Peyer's patch (tissue), 4 donors: ENCODE data around the gene RNF169. TPM values are rescaled to one million over a fixed set of nuclear protein-coding genes. Genes with fewer than 3 reads are reported as not detected.

Experiments
- DNase-seq, 3 donors: peaks; one replicate each; pipeline ENCODE4 v3.0.0-alpha.2; 2017 to 2019
- H3K27ac ChIP-seq, 4 donors: fragments of 200-600 bp; sonication (generic); one replicate each; pipeline ENCODE4 v1.5.1; 2016 to 2019
- H3K27me3 ChIP-seq, 2 donors: fragments of 200-600 bp; sonication (generic); one replicate each; pipeline ENCODE4 v1.5.1; 2019
- H3K36me3 ChIP-seq, 3 donors: fragments of 200-600 bp; sonication (generic); one replicate each; pipeline ENCODE4 v1.5.1; 2016 to 2019
- H3K4me1 ChIP-seq, 4 donors: fragments of 200-600 bp; sonication (generic); one replicate each; pipeline ENCODE4 v1.5.1; 2016 to 2019
- H3K4me3 ChIP-seq, 4 donors: fragments of 200-600 bp; sonication (generic); 1 replicate in 3 of 4; 2 replicates in 1 of 4; pipeline ENCODE4 v1.5.1; 2016 to 2019; ENCODE audit warnings: mild to moderate bottlenecking in 1 of 4
- H3K9me3 ChIP-seq, 4 donors: fragments of 200-600 bp; sonication (generic); one replicate each; pipeline ENCODE4 v1.5.1; 2016 to 2019; ENCODE audit warnings: mild to moderate bottlenecking in 1 of 4
- POLR2A ChIP-seq, 2 donors: fragments of 450-650 bp; IDR thresholded peaks; one replicate each; pipeline ENCODE4 v1.5.1; 2017; ENCODE audit warnings: antibody characterized with exemption in 2 of 2, mild to moderate bottlenecking in 2 of 2, moderate library complexity in 2 of 2
- total RNA-seq, 4 donors: library from RNA; depleted of rRNA; stranded (reverse); fragments of >200 nt; gene quantifications; one replicate each; pipeline ENCODE4 v1.1.0, GENCODE V29; 2016
- TF ChIP-seq, protein P1 (sequence below), 6 experiments: fragments of 450-650 bp in 4 of 6; fragments of 200-600 bp in 2 of 6; sonication (generic) in 1 of 6; IDR thresholded peaks; one replicate each; pipeline ENCODE4 v1.5.1; 2017 to 2019; ENCODE audit warnings: antibody characterized with exemption in 6 of 6, mild to moderate bottlenecking in 3 of 6, moderate library complexity in 1 of 6

Gene RNF169
- total RNA-seq, 4 donors from 2014 or later: 14.2 to 33.8 (median 19.2) TPM

DNA sequence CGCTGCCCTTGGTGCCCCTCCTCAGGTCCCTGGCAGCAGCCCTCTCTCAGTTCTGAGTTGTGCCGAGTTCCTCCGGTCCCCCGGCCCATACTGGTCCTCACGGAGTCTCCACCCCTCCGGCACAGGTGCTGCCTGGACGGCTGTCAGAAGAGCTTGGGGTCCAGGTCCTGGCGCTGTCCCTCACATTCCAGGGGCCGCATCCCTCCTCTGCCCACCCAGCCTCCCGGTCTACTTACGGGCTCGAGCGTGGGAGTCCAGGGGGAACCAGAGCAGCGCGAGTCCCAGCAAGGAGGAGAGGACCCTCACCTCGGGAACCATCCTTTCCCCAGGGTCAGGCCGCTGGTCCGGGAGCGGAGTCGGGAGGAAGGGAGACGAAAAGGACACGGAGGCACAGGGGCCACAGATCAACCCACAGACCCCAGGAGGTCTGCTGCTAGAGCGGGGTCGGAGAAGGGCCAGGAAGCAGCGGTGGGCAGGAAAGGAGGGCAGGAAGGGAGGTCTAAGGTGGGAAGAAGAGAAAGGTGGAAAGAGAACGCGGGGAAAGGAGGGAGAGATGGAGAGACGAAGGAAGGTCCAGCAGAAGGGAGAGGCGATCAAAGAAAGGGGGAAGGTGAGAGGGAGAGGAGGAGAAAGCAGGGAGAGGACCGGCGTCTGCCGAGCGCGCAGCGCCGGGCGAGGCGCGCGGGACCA is 17.9 kb upstream of the RNF169 start:
- H3K27ac ChIP-seq: no peak overlapping the region
- TF ChIP-seq, protein P1, sequence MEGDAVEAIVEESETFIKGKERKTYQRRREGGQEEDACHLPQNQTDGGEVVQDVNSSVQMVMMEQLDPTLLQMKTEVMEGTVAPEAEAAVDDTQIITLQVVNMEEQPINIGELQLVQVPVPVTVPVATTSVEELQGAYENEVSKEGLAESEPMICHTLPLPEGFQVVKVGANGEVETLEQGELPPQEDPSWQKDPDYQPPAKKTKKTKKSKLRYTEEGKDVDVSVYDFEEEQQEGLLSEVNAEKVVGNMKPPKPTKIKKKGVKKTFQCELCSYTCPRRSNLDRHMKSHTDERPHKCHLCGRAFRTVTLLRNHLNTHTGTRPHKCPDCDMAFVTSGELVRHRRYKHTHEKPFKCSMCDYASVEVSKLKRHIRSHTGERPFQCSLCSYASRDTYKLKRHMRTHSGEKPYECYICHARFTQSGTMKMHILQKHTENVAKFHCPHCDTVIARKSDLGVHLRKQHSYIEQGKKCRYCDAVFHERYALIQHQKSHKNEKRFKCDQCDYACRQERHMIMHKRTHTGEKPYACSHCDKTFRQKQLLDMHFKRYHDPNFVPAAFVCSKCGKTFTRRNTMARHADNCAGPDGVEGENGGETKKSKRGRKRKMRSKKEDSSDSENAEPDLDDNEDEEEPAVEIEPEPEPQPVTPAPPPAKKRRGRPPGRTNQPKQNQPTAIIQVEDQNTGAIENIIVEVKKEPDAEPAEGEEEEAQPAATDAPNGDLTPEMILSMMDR (IDR thresholded peaks at IDR 0.05): no peak
- no peak for TF ChIP-seq POLR2A (IDR thresholded peaks at IDR 0.05)
- no peak for DNase-seq
- H3K36me3 ChIP-seq: no peaks in the 10 kb centered on the region
- H3K27me3 ChIP-seq: peaks cover 0 to 14% of the 10 kb centered on the region in 2 donors
- H3K4me1 ChIP-seq: peaks cover 0 to 14% (median 0%) of the 10 kb centered on the region in 4 donors
- H3K4me3 ChIP-seq: peak overlapping the region in 2 of 4 donors; percentile 14 to 38
- H3K9me3 ChIP-seq: no peaks in the 10 kb centered on the region

DNA sequence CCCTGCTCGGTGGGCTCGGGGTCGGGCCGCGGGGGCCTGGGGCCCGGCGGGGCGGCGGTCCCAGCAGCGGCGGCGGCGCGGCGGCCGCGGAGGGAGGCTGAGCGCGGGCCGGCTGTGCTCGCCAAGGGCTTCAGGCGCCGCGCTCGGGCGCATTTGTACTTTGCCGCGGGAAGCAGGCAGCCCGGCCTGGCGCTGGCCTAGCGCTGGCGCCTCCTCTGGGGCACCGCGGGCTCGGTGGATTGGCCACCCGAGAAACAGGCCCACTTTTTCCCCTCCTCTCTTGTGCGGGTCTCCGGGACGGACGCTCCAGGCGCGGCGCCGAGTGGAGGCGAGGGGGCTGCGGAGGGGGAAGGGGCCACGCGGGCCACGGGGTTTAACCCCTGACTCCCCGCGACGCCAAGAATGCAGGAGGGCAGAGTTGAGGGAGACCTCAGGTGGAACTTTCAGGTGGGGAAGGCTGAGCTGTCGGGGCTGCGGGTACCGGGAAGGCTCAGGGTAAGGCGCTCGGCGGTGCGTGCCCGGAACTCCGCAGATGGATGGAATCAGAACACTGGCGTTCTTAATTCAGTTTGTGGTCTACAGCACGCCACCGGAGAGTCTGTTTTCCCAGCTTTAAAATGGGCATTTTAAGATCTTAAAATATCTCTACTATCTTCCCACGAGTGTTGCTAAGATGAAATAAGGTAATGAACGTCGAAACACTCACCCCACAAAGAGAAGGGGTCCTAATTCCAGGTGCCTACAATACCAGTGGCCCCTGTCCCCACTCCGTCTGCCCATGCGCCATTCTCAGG is 17.2 kb upstream of the RNF169 start, which contains the start of gene CHRDL2:
CHRDL2 (minus strand) TSS at position 126 of the 794 bp plus-strand sequence. CDS start 538 bp downstream, outside the sequence.
- H3K27ac ChIP-seq: no peak within 1 kb of the TSS
- peaks cover 0 to 6% (median 0%) of the 10 kb centered on the region in 4 donors for H3K4me1 ChIP-seq
- H3K9me3 ChIP-seq: no peaks in the 10 kb centered on the region
- peaks cover 0 to 14% of the 10 kb centered on the region in 2 donors for H3K27me3 ChIP-seq
- H3K36me3 ChIP-seq: no peaks in the 10 kb centered on the region
- DNase-seq: no peak
- peak within 1 kb of the TSS in 2 of 4 donors; percentile 37 to 38 for H3K4me3 ChIP-seq
- TF ChIP-seq POLR2A (IDR thresholded peaks at IDR 0.05): no peak
- TF ChIP-seq, protein P1 (IDR thresholded peaks at IDR 0.05): no peak

DNA sequence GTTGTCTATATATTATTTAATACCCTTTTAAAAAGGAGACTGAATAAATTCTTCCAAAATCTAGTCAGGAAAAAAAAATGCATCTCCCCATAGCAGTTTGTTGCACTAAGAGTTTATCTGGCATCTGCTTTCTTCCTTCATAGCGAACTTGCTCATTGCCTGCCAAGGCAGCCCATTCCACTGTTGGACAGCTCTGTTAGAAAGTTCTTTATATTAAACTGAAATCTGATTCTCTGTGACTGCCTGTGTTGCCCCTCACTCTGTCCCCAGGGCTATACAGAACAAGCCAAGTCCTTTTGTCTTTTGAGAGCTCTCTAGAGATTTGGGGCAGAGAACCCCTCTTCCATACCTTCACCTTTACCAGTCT is 14.1 kb upstream of the RNF169 start:
- TF ChIP-seq POLR2A (IDR thresholded peaks at IDR 0.05): no peak
- TF ChIP-seq, protein P1 (IDR thresholded peaks at IDR 0.05): no peak
- Histone ChIP-seq H3K4me1 (peaks cover 0 to 6% (median 0%) of the 10 kb centered on the region in 4 donors), H3K27ac (no peak overlapping the region), H3K27me3 (peaks cover 0 to 14% of the 10 kb centered on the region in 2 donors), H3K9me3 (no peaks in the 10 kb centered on the region), H3K36me3 (no peaks in the 10 kb centered on the region), H3K4me3 (no peak overlapping the region)
- DNase-seq: no peak

DNA sequence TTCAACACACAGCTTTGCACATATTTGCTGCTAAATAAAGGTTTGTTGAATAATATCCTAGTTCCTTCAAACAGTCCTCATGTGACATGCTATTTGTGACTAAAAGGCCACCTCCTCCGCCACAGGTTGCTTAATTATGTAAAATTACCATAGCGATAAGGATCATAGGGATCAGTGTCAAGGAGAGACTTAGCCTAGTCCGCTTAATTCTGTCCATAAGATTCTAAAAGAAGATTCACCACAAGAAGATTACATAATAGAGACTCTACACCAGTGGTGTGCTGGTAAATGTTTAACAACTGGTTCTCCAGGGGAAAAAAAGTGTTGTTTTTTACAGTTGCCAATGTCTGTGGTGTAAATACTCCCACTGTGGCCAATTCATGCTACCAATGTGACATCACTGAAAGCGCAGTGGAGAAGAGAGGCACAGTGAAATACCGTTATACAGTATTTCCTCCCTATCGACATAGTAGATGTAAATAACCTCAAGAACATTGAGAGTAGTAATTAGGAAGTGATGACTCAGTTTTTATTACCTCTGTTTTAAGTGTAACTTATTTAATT is 13.2 kb upstream of the RNF169 start:
- DNase-seq: no peak
- Histone ChIP-seq H3K4me1 (peaks cover 0 to 6% (median 0%) of the 10 kb centered on the region in 4 donors), H3K27ac (no peak overlapping the region), H3K4me3 (no peak overlapping the region), H3K27me3 (peaks cover 0 to 14% of the 10 kb centered on the region in 2 donors), H3K9me3 (no peaks in the 10 kb centered on the region), H3K36me3 (no peaks in the 10 kb centered on the region)
- no peak for TF ChIP-seq POLR2A (IDR thresholded peaks at IDR 0.05)
- TF ChIP-seq, protein P1 (IDR thresholded peaks at IDR 0.05): no peak

DNA sequence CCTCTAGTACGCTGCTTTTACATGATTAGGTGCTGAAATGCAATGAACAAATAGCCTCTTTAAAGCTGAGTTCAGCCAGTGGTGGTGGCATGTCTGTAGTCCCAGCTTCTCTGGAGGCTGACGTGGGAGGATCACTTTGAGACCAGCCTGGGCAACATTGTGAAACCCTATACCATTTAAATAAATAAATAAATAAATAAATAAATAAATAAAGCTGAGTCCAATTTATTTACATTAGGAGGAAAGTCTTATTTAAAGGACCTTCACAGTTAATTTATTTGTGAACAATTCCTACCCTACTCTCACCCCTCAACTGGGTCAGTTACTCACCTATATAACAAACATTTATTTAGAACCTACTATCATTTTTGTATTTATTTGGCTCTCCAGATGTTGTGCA is 12.6 kb upstream of the RNF169 start:
- DNase-seq: no peak

More for the DNA sequence above, 12.6 kb upstream of the RNF169 start:
- Histone ChIP-seq H3K27ac (no peak overlapping the region), H3K4me1 (peaks cover 0 to 6% (median 0%) of the 10 kb centered on the region in 4 donors), H3K36me3 (no peaks in the 10 kb centered on the region), H3K9me3 (no peaks in the 10 kb centered on the region), H3K27me3 (peaks cover 0 to 14% of the 10 kb centered on the region in 2 donors), H3K4me3 (no peak overlapping the region)
- no peak for TF ChIP-seq POLR2A (IDR thresholded peaks at IDR 0.05)
- TF ChIP-seq, protein P1 (IDR thresholded peaks at IDR 0.05): no peak
